ENCODE data around the gene FBXO38.
"Not testable (repeated sequence)": the region's sequence is repeated elsewhere in the genome, so short reads cannot be mapped to it uniquely, and the experiment has no call there.

Gene FBXO38

DNA sequence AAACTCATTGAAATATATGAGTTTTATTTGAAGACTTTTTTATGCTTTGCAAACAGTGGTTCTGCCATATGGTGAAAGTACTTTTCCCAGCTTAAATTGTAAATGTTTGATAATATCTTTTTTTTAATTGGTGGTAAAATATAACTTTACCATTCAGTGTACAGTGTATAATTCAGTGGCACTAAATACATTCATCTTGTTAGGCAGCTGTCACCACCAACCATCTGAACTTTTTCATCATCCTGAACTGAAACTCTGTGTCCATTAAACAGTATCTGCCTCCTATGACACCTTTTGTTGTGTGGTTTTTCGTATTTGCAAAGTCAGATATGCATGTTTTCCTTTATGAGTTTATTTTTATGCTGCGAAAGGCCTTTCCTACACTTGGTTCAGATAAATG lies 45.1 kb downstream of the FBXO38 start:
- no peak for DNase-seq

DNA sequence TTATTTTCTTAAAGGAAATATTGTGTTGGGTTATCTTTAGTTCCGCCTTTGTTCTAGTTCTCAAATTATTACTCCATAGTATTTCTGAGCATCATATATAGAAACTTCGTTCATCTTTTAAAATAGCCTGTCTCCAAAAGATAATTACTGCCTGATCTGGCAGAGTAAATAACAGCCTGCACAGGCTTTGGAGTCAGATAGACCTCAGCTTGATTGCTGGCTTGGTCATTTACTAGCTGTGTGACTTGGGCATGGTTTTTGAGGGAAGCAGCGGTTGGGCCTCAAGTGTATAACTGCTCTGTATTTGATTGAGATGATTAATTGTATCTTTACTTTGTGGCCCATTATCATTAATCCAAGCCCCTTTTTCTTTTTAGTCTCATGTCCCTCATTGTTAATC lies 50.1 kb downstream of the FBXO38 start:
- DNase-seq = no peak

DNA sequence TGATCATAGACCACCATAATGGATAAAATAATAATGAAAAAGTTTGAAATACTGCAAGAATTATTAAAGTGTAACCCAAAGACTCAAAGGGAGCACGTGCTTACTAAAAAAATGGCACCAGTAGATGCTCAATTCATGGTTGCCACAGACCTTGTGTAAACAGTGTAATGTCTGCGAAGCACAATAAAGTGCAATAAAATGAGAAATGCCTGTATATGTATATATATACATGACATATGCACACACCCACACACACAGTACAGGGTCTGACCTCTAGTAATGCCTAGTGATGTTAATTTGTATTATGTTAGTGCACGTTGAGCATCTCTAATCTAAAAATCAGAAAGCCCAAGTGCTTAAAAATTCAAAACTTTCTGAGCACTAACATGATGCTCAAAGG lies 52.3 kb downstream of the FBXO38 start:
- no peak for DNase-seq

DNA sequence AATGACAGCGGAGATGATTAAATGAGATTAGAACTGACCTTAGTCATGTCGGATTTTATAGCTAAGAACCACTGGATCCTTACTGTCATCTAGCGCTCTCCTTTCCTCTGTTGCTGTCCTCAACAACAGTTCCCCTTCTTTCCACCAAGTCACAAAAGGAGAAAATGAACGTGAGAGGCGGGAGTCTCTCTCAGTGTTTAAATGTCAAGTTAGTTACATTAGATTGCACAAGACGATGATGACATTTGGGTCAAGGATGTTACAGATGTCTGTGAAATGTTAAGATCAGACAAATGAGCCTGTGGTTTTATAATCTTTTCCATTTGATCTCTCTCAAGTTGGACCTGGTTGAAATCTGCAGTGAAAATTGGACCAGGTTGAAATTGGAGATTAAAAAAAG lies 53.5 kb downstream of the FBXO38 start:
- no peak for DNase-seq

DNA sequence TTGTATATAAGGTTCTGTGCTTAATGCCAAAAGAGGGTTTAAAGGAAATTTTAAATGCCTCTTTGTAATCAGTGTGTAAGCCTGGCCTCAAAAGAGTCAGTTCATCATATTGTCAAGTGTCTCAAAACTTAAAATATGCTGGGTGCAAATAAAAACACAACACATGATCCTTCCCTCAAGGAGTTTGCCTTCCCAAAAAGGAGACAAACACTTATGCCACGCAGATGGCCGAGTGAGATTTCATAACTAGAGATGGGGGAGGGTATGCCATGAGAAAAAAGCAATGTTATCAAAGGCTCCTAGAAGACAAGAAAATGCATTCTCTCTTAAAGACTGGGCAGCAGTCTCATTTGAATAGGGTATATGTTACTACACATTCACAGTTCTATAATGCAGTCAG lies 55.2 kb downstream of the FBXO38 start:
- DNase-seq = no peak

DNA sequence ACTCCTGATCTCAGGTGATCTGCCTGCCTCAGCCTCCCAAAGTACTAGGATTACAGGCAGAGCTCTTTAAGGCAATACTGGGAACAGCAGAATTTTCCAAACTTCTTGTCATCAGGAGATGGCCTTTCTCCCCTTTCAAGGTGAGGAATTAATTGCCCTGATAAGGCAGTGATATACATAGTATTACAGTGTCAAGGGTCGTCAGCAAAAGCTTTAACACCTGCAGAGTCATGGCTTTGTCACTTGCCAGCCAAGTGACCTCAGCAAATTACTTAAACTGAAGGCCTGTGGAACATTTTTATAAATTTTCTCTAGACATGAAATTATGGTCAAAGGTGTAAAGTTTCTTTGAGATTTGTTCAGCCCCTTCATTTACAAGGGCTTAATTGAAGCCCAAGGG lies 59.5 kb downstream of the FBXO38 start:
- DNase-seq = no peak

DNA sequence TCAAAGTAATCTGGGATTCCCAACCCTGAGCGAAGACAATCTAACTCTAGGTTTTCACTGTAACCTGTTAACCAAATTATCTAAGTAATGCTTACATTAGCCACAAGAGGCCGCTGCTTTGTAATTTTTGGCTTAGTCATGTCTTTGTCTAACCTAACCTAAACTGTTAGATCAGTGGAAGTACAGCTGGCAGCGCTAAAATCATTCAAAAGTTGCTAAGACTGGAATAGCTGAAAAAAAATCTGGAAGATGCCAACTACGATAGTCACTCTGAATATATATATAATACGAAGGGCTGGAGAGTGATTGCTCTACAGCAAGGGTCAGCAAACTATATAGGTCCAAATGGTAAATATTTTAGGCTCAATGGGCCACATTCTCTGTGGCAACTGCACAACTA lies 60.2 kb downstream of the FBXO38 start:
- DNase-seq = peak; percentile 82

DNA sequence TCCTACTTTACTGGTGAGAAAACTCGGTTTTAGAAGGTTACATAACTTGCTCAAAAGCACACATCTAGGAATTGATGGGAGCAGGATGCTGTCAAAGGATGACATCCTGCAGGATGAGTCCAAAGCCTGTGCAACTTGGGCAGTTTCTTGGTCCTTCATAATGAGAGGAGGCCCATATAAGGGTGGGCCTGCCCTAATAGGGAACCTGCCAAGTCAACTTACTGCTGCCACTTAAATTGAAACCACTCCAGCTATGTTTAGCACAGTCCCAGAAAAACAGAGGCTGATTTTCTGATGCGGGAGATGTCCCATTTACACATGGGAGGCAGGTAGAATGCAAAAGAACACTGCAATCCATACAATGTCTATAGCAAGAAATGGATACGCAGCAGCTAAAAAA lies 61.8 kb downstream of the FBXO38 start:
- no peak for DNase-seq

DNA sequence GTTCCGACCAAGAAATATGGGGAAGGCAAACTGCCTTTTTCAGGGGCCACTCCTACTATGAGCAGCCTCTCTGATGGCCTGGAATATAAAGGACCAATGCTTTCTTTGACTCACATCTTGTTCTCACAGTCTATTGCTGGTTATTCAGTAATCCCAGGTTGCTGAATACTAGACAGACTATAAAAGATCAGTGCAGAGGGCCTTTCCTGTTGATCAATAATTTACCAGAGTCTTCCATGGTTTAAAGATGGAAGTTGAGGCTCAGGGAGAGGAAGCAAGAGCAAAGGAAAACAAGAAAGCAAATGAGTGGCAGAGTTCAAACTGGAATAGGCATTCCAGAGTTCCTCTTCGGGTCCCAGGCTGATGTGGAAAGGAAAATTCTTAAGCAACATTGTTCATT lies 62.9 kb downstream of the FBXO38 start:
- no peak for DNase-seq

DNA sequence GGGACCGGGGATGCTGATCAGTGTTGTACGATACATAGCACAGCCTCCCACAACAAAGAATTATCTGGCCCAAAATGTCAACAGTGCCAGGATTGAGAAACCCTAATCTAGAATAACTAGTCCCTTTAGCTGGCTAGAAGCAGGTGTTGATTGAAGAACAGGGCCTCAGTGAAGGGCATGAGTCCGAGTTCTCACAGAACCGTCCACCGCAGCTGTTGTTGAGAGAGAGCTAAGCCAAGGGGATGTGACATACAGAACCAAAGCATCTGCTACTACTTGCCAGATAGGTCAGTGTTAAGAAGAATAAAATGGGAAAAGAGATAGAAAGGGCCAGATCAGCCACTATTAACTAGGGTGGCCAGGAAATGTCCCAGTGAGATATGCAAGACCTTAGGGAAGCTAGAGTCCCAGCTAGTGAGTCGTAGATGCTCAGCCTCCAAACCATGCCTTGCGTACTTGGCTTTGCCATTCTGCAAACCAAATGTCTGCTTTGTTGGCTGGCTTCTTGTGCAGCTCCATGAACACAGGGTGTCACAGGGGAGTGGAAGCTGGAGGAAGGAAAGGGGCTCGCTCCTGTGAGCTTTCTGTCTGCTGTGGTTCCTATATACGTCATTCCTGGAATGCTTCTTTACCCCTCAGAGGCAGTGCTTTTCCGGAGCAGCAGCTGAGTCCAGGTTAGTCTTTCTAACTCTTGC lies 68.9 kb downstream of the FBXO38 start:
- DNase-seq = no peak

DNA sequence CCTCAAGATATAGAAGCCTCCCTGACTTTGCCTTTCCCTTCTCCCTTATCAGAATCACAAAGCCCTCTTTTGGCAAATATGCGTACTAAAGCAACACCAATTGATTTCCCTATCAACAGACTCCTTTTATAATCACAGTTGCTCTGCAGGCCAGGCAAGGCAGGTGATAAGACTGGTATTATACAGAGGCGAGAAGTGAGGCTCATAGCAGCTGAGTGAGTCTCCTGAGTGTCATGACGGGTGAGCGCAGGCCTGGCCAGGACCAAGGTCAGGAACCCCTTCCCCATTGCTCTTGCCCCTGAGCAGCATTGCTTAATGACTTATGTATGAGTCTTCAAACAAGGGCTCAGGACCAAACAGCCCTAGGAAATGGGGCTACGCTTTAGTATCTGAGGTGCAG lies 70.8 kb downstream of the FBXO38 start:
- DNase-seq = no peak

DNA sequence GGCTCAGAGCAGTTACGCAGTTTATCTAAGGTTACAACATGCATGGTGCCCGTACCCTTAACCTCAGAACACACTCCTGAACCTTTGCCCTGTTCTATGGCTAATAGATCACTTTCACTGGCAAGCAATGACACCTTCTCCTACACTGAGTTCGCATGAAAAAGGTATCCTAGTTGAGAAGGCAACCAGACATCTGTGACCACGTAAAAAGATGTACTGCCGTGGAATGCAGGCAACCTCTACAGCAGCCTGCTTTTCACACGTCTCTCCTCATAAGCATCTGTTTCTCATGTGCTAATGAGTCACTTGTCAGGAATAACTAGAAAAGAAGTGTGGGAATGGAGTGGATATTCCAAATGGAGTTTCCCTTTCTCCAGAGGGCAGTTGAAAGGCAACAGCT lies 71.4 kb downstream of the FBXO38 start:
- DNase-seq = no peak

DNA sequence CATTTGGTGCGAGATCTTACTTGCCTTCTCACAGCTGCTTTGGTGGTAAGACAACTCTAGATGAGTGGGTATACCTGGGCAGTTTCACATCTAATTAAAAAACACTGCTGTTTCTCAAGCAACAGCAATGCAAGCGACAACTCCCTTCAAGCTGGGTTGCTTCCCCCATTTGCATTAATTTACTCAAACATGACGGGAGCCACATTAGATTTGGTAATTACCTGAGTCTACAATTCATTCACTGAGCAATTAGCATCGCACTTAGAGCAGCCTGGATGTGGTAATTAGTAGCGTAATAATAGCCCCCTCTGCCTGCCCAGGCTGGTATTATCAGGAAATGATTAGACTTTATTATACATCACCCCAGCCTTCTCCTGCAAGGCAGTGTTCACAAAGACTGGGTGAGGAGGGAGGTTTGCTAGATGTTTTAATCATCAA lies 73.4 kb downstream of the FBXO38 start:
- DNase-seq = peak; percentile 27

DNA sequence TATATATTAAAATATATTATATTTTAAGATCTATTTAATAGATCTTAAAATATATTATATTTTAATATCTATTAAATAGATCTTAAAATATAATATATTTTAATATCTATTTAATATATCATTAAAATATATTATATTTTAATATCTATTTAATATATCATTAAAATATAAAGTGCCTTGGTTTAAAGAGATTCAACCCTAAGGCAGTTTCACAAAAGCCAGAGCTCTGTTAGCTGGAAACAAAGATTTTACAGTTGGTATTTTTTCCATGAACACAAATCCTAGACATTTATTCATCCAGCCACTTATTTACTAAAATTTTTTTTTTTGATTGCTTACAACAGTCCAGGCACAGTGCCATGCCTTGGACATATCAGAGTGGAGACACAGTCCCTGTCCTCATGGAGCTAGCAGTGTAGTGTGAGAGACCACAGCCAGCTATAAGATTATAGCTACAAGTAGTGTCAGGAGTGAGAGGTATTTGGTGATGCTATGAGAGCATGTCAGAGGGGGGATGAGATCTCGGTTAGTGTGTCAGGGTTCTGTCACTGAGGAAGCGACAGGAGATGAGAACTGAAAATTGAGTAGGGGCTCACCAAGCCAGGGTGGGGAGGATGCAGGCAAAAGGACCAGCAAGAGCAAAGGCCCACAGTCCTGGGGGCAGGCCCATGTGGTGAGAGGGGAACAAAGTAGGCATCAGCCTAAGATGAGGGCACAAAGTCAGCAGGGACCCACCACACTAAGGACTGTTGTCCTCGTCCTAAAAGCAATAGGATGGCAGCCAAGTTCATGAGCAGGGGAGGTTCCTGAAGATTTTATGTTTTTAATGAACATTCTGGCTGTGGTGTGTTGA lies 74.5 kb downstream of the FBXO38 start:
- DNase-seq = no peak

DNA sequence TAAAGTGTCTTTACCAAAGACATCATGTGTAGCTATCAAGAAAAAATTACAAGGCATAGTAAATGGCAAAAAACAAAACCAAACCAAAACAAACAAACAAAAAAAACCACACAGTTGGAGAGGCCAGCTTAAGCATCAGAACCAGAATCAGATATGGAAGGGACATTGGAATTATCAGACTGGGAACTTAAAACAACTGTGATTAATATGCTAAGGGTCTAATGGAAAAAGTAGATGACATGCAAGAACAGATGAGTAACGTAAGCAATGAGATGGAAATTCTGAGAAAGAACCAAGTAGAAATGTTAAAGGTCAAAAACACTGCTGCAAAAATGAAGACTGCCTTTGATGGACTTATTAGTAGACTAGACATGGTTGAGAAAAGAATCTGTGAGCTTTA lies 75.9 kb downstream of the FBXO38 start:
- DNase-seq = no peak

DNA sequence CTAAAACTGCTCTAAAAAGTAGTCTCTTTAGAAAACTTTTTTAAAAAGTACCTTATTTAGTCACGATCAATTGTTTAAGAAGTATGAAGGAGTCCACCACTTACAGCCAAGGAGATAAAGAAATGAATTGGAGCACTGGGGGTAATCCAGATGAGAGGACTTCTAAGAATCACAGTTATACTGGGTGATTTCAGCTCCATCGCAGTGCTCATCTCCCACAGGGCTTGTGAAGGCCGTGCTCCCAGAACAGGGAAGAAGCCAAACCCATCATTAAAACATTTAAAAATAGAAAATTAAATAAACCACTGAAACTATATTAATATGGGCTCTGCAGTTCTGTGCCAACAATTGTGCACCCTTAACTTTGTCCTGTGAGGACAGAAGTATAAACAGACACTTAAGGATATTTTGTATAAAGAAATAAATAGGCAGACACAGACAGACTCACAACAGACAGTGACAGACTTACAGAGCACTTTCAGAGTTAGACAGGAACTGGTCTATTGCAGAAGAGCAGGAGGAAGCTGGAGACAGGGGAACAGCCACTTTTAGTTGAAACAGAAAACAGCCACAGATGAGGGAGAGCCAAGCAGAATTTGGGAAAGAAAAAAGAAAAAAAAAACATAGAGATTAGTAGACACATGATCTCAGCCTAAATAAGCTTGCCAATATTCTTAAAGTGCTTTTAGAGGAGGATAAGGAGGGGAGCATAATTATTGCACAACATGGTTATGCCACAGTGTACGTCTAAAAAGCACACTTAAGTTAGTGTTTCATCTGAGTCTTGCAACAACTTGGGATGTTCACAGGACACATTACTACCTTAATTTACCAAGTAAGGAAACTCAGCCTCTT lies 81.8 kb downstream of the FBXO38 start:
- no peak for DNase-seq

DNA sequence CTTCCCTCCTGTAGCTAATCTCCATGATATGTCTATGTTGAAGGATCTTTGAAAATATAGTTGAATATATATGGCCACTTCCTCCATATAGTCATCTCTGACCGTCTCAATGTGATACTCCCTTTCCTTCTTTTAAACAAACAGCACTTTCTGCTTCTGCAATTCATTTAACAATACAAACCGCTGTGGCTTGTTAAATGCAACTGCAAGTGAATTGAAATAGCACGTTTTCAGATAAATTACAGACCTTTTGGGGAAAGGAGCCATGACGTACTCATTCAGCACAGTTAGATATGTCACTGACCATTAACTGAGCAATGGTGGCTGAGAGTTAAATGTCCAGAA lies 82.5 kb downstream of the FBXO38 start:
- no peak for DNase-seq

DNA sequence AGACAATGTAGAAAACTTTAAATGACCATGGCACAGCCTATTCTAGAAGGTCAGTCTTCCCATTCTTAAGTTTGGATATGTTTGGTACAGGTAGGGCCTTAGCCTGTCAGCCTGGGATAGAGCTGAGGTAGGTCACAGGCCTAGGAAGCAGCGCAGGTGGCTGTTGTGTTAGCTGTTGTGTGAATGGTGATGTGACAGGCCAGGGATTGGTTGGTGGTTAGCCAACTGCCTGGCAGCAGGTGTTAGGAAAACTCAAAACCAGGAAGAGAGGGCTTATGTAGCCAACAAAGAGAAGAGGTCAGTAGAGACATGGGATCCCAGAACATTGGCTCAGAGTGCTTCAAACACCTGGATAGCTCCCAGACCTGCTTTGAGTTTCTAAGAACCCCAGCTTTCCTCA lies 84.2 kb downstream of the FBXO38 start:
- DNase-seq = peak; percentile 77

DNA sequence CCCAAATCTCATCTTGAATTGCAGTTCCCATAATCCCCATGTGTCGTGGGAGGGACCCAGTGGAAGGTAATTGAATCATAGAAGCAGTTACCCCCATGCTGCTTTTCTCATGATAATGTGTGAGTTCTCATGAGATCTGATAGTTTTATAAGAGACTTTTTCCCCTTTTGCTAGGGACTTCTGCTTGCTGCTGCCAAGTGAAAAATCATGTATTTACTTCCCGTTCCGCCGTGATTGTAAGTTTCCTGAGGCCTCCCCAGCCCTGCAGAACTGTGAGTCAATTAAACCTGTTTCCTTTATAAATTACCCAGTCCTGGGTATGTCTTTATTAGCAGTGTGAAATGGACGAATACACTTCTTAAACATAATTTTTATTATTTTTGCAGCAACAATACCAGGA lies 85.0 kb downstream of the FBXO38 start:
- not testable (repeated sequence) for DNase-seq

DNA sequence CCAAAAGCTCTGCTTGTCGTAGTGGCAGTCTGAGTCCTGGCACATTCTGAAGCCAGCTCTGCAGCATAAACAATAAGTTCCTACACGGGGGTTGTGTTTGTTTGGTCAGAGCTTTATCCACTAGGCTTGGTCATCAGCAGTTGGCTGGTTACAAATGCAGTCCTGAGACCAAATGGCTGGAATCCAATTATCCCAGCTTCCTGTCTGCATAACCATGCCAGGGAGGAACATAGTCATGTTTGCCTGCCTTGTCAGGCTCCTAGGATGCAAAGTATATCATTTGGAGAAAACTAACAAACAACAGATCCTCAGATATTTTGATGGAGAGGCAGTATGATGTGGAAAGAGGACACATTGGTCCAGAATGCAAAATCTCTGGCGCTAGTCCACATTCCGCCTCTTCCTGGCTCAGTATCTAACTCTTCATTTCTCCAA lies 85.8 kb downstream of the FBXO38 start:
- peak; percentile 19 for DNase-seq

DNA sequence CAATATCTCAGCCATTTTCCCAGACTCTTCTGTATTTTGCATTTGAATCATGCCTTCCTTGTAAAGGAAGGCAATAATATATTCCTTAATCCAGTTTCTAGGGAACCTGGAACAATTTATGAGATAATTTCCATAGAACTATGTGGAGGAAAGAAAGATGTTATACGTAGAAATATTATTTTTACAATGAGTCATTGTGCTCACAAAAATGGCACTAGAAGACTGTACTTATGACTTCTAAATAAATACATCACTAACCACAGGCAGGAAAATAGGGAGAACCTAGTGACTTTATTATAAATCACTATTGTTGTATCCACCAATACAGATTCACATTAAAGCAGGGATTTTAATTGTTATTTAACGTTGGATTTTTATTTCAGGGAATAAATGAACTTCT lies 87.6 kb downstream of the FBXO38 start:
- peak; percentile 61 for DNase-seq

DNA sequence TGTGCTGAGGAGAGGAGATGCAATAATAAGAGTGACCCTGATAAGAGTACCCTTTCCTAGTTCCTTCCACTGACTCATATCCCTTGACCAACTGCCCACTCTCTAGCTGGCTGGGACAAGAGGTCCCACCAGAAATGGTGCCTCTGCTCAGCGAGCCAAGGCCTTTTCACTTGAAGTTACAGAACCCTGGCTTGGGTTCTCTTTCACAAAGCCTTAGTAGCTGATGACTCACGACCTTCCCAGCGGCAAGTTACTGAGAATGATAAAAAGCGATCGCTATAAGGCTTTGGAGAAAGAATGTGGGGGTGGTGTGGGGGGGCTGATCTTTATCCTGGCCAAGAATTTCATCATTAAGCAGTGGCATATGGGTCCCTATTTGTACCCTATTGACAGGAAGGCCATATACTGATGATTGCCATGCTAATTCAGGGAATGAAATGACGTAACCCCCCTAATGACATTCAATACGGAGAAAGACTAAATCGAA lies 90.3 kb downstream of the FBXO38 start:
- DNase-seq = no peak

DNA sequence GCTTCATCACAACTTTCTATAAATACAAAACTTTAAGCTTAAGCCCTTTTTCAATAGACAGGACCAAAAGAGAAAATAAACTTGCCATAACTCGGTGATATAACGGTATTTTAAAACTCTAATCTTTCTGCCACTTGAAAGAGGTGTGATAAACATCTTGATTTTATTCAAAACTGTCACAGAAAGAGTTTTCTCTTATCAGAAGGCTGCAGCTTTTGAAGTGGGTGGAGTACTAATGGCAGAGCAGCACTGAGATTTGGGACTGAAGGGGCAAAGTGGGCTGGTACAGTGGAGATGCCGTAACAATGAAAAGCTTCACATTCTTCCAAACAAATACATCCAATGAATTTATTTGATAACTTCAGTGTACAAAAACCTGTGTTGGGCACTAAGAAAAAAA lies 92.5 kb downstream of the FBXO38 start:
- DNase-seq = no peak

DNA sequence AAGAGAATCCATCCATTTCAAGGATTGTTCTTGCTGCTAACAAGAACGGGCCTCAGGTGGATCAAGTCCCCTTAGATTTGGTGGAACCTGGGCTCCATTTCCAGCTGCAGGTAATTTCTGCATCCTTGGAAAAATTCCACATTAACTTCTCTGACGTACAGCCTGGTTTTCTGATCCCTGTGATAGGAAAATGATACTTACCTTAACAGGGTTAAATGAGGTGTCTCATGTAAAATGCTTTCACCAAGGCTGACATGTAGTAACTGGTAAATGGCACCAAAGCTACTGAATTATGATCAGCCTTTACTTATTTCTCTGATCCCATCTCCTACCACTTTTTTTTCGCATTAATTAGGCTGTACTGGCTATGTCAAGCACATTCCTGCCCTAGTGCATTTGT lies 93.7 kb downstream of the FBXO38 start:
- DNase-seq = no peak

Measured in DMS53 (cell line).